AG04450 (cell line): ENCODE data around the gene VPS13D. TPM values are rescaled to one million over a fixed set of nuclear protein-coding genes. Genes with fewer than 3 reads are reported as not detected.

Experiments
- CTCF ChIA-PET: fragments of 300-600, 350-600 bp; formaldehyde crosslinking; extraction: SDS; loops from one replicate; lab custom pipeline; 2022; ENCODE audit warnings: antibody characterized with exemption, inconsistent platforms; lab: Charles Lee
- POLR2A ChIA-PET: fragments of 350-600 bp; formaldehyde crosslinking; extraction: SDS; loops from one replicate; lab custom pipeline; 2021; ENCODE audit warnings: antibody characterized with exemption, inconsistent platforms; lab: Yijun Ruan, JAX
- DNase-seq: peaks from one replicate; pipeline ENCODE4 v3.0.0-alpha.2; 2011; ENCODE audit warnings: low read depth, low spot score
- H3K27ac ChIP-seq: one replicate; pipeline ENCODE4 v1.5.1; 2012; ENCODE audit warnings: low read depth, low read length, control low read depth
- H3K27me3 ChIP-seq: one replicate; pipeline ENCODE4 v1.6.0; 2012; ENCODE audit warnings: low read length; ENCODE audit not compliant: control insufficient read depth, insufficient read depth
- H3K4me3 ChIP-seq: 2 replicates; pipeline ENCODE4 v1.5.1; 2011; ENCODE audit warnings: mild to moderate bottlenecking, low read depth, low read length, control low read depth
- H3K9me3 ChIP-seq: 2 replicates; pipeline ENCODE4 v1.5.1; 2012; ENCODE audit warnings: low read length; ENCODE audit not compliant: control insufficient read depth, insufficient read depth
- CTCF ChIP-seq: IDR thresholded peaks from 2 replicates; pipeline ENCODE4 v1.5.1; 2011; ENCODE audit warnings: low read depth, low read length, control low read depth, inconsistent platforms
- polyA plus RNA-seq: library from polyadenylated mRNA; depleted of rRNA; stranded (reverse); fragments of >200 nt; gene quantifications from 2 replicates; pipeline ENCODE4 v1.2.3, GENCODE V29; 2011

The VPS13D gene
- polyA plus RNA-seq, 1 experiment = 18.3 TPM

- DNase-seq = no peak
- Histone ChIP-seq H3K9me3 (no peaks in the 10 kb centered on the region), H3K27me3 (no peaks in the 10 kb centered on the region), H3K4me3 (no peak overlapping the region), H3K27ac (no peak overlapping the region)
- CTCF ChIA-PET = interaction anchor here (3.1 kb wide), 1 partner anchor 79 kb away, joined by 20 read pairs; no protein-coding TSS in a partner anchor
- TF ChIP-seq CTCF = no peak
- POLR2A ChIA-PET = interaction anchor here (1.2 kb wide), 1 partner anchor 79 kb away, joined by 3 read pairs; no protein-coding TSS in a partner anchor
Measured at GRCh38 chr1:12203216-12204007, 26.4 kb upstream of the VPS13D start.

- TF ChIP-seq CTCF = no peak
- POLR2A ChIA-PET = no interaction called here
- CTCF ChIA-PET = interaction anchor here (3.1 kb wide), 1 partner anchor 79 kb away, joined by 20 read pairs; no protein-coding TSS in a partner anchor
Measured at GRCh38 chr1:12204140-12204539, 25.7 kb upstream of the VPS13D start.

GRCh38 chr1:12204754-12205658 lies 24.8 kb upstream of the VPS13D start:
- TF ChIP-seq CTCF = no peak
- ChIA-PET POLR2A (no interaction called here), CTCF (interaction anchor here (0.5 to 7.7 kb wide), 3 partner anchors 8 to 98 kb away, joined by 3 to 237 read pairs (median 3); no protein-coding TSS in a partner anchor)
- Histone ChIP-seq H3K27me3 (no peaks in the 10 kb centered on the region), H3K27ac (no peak overlapping the region), H3K4me3 (no peak overlapping the region), H3K9me3 (no peaks in the 10 kb centered on the region)
- no peak for DNase-seq

More at GRCh38 chr1:12204140-12204539, 25.7 kb upstream of the VPS13D start:
- no peaks in the 10 kb centered on the region for H3K9me3 ChIP-seq
- no peak for DNase-seq
- H3K27ac ChIP-seq = no peak overlapping the region
- no peak overlapping the region for H3K4me3 ChIP-seq
- no peaks in the 10 kb centered on the region for H3K27me3 ChIP-seq

GRCh38 chr1:12206238-12206637 lies 23.6 kb upstream of the VPS13D start:
- POLR2A ChIA-PET = no interaction called here
- CTCF ChIA-PET = interaction anchor here (1.1 to 7.7 kb wide), 2 partner anchors 23 to 82 kb away, joined by 3 to 237 read pairs; no protein-coding TSS in a partner anchor
- DNase-seq = no peak
- Histone ChIP-seq H3K4me3 (no peak overlapping the region), H3K9me3 (no peaks in the 10 kb centered on the region), H3K27ac (no peak overlapping the region), H3K27me3 (no peaks in the 10 kb centered on the region)
- TF ChIP-seq CTCF = no peak
